ENCODE results near the gene PTH1R. TPM values are rescaled to one million over a fixed set of nuclear protein-coding genes. Genes with fewer than 3 reads are reported as not detected.

Gene PTH1R
- total and polyA plus RNA-seq, 10 of the 15 experiments (the other 5 are each of a cell fraction or from before 2014, with no cell fraction given) = not detected

DNA sequence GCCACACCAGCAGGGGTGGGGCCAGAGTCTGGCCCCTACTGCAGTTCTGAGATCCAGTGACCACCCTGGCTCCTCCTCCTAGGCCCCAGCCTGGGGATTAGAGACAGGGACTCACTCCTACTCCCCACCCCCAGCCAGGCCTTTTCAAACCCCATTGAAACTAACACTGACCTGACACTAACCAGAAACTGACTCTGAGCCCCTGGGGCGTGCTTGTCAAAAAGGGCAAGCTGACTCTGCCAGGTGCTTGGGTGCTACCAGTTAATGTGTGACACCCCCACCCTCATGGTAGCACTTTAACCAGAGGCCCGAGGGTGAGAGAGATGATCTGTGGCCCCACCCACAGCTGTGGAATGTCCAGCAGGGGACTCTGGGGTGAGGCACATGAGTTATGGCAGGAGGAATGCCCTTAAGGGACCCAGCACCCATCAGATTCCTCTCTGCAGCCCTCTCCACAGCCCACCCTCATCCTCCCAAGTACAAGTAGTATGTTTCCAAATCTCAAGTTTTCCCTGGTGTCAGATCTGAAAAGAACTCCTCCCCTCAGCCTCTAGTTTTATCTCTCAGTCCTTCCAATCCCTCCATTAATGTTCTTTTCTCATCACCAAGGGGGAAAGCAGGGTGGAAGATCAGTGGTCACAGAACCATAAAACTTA lies 1.4 kb downstream of the PTH1R start:
- H3K4me1 ChIP-seq (ENCODE audit: control insufficient read depth, insufficient read depth, low read length) = peaks cover 2% of the 10 kb centered on the region
- intact Hi-C loops (cut with micrococcal nuclease; ENCODE audit: unreplicated experiment) = no loop called here
- no peak overlapping the region for H3K4me3 ChIP-seq
- CTCF ChIA-PET = interaction anchor here (2.6 to 3.1 kb wide), 2 partner anchors 11 to 16 kb away, joined by 13 read pairs; no protein-coding TSS in a partner anchor
- ATAC-seq (peak; percentile 56), DNase-seq (ENCODE audit: low read depth, low spot score) (peak; percentile 24), FAIRE-seq (no peak)
- RAD21 ChIA-PET (ENCODE audit: unreplicated experiment) = no interaction called here
- H3K27ac ChIP-seq (ENCODE audit: control insufficient read depth, insufficient read depth) = no peak overlapping the region
- H4K20me1 ChIP-seq (ENCODE audit: control insufficient read depth, insufficient read depth) = no peaks in the 10 kb centered on the region
- no peaks in the 10 kb centered on the region for H3K79me2 ChIP-seq (ENCODE audit: control insufficient read depth, insufficient read depth, low read length)
- 0% methylated on average over 2 of the region's 2 CpGs for WGBS (ENCODE audit: insufficient coverage, insufficient replicate concordance, low lambda C conversion rate, missing lambda C conversion rate)
- no peak overlapping the region for H2AFZ ChIP-seq (ENCODE audit: control insufficient read depth, low read depth, low read length)
- SMC1A ChIA-PET (ENCODE audit: uncharacterized antibody, unreplicated experiment) = interaction anchor here (1.7 kb wide), 1 partner anchor 174 kb away, joined by 3 read pairs; no protein-coding TSS in a partner anchor
- peaks cover 7 to 8% of the 10 kb centered on the region in 2 experiments for H3K27me3 ChIP-seq (replicated peaks in 1 of 2; ENCODE audit: control insufficient read depth in 2 of 2, insufficient read depth in 2 of 2, low read length in 1 of 2)
- BruUV-seq (replicated peaks) = no TSS peak
- POLR2A ChIA-PET = no interaction called here
- no peak overlapping the region for H3K9ac ChIP-seq (ENCODE audit: control insufficient read depth, insufficient read depth, low read length)
- H3K9me3 ChIP-seq (replicated peaks; ENCODE audit: control insufficient read depth, insufficient read depth, low read length) = no peaks in the 10 kb centered on the region
- TF ChIP-seq, protein P1, sequence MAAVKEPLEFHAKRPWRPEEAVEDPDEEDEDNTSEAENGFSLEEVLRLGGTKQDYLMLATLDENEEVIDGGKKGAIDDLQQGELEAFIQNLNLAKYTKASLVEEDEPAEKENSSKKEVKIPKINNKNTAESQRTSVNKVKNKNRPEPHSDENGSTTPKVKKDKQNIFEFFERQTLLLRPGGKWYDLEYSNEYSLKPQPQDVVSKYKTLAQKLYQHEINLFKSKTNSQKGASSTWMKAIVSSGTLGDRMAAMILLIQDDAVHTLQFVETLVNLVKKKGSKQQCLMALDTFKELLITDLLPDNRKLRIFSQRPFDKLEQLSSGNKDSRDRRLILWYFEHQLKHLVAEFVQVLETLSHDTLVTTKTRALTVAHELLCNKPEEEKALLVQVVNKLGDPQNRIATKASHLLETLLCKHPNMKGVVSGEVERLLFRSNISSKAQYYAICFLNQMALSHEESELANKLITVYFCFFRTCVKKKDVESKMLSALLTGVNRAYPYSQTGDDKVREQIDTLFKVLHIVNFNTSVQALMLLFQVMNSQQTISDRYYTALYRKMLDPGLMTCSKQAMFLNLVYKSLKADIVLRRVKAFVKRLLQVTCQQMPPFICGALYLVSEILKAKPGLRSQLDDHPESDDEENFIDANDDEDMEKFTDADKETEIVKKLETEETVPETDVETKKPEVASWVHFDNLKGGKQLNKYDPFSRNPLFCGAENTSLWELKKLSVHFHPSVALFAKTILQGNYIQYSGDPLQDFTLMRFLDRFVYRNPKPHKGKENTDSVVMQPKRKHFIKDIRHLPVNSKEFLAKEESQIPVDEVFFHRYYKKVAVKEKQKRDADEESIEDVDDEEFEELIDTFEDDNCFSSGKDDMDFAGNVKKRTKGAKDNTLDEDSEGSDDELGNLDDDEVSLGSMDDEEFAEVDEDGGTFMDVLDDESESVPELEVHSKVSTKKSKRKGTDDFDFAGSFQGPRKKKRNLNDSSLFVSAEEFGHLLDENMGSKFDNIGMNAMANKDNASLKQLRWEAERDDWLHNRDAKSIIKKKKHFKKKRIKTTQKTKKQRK (IDR thresholded peaks at IDR 0.05; ENCODE audit: low read depth, low read length) = no peak
- TF ChIP-seq NR2F1 (conservative IDR thresholded peaks at IDR 0.05) (peak; percentile 35; the same call in 1 of the 2 replicates), BHLHE40 (IDR thresholded peaks at IDR 0.05; ENCODE audit: borderline replicate concordance in 1 of 2, low read depth in 2 of 2, low read length in 1 of 2) (peak; percentile 20 to 29; a peak in 2 of 4 replicates)
- TF ChIP-seq, protein P2, sequence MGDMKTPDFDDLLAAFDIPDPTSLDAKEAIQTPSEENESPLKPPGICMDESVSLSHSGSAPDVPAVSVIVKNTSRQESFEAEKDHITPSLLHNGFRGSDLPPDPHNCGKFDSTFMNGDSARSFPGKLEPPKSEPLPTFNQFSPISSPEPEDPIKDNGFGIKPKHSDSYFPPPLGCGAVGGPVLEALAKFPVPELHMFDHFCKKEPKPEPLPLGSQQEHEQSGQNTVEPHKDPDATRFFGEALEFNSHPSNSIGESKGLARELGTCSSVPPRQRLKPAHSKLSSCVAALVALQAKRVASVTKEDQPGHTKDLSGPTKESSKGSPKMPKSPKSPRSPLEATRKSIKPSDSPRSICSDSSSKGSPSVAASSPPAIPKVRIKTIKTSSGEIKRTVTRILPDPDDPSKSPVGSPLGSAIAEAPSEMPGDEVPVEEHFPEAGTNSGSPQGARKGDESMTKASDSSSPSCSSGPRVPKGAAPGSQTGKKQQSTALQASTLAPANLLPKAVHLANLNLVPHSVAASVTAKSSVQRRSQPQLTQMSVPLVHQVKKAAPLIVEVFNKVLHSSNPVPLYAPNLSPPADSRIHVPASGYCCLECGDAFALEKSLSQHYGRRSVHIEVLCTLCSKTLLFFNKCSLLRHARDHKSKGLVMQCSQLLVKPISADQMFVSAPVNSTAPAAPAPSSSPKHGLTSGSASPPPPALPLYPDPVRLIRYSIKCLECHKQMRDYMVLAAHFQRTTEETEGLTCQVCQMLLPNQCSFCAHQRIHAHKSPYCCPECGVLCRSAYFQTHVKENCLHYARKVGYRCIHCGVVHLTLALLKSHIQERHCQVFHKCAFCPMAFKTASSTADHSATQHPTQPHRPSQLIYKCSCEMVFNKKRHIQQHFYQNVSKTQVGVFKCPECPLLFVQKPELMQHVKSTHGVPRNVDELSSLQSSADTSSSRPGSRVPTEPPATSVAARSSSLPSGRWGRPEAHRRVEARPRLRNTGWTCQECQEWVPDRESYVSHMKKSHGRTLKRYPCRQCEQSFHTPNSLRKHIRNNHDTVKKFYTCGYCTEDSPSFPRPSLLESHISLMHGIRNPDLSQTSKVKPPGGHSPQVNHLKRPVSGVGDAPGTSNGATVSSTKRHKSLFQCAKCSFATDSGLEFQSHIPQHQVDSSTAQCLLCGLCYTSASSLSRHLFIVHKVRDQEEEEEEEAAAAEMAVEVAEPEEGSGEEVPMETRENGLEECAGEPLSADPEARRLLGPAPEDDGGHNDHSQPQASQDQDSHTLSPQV (IDR thresholded peaks at IDR 0.05) = no peak
- no peaks in the 10 kb centered on the region for H3K36me3 ChIP-seq (ENCODE audit: control insufficient read depth in 2 of 2, insufficient read depth in 2 of 2, low read length in 1 of 2)
- in situ Hi-C loops (cut with MboI) = no loop called here
- no peak overlapping the region for H3K4me2 ChIP-seq (ENCODE audit: control insufficient read depth, insufficient read depth)

All from GM12878 (cell line).